Sigmoid colon (tissue), 3 donors: ENCODE data around the gene SLC25A51.

Experiments used
- CTCF ChIP-seq, 4 experiments: fragments of 450-650 bp in 3 of 4; fragments of 200-600 bp in 1 of 4; IDR thresholded peaks; one replicate each; pipeline ENCODE4 v1.5.1; 2016 to 2019; ENCODE audit warnings: antibody characterized with exemption in 4 of 4, mild to moderate bottlenecking in 3 of 4, moderate library complexity in 2 of 4
- POLR2A ChIP-seq, 2 donors: fragments of 450-650 bp; IDR thresholded peaks; one replicate each; pipeline ENCODE4 v1.6.1; 2016; ENCODE audit warnings: antibody characterized with exemption in 2 of 2, mild to moderate bottlenecking in 2 of 2, moderate library complexity in 2 of 2

- no peak for TF ChIP-seq CTCF (IDR thresholded peaks at IDR 0.05)
- no peak for TF ChIP-seq POLR2A (IDR thresholded peaks at IDR 0.05)
Observed at GRCh38 chr9:37921546-37922300, 17.8 kb upstream of the SLC25A51 start.
